ENCODE results near the gene FBLN1.

FBLN1 gene

DNA sequence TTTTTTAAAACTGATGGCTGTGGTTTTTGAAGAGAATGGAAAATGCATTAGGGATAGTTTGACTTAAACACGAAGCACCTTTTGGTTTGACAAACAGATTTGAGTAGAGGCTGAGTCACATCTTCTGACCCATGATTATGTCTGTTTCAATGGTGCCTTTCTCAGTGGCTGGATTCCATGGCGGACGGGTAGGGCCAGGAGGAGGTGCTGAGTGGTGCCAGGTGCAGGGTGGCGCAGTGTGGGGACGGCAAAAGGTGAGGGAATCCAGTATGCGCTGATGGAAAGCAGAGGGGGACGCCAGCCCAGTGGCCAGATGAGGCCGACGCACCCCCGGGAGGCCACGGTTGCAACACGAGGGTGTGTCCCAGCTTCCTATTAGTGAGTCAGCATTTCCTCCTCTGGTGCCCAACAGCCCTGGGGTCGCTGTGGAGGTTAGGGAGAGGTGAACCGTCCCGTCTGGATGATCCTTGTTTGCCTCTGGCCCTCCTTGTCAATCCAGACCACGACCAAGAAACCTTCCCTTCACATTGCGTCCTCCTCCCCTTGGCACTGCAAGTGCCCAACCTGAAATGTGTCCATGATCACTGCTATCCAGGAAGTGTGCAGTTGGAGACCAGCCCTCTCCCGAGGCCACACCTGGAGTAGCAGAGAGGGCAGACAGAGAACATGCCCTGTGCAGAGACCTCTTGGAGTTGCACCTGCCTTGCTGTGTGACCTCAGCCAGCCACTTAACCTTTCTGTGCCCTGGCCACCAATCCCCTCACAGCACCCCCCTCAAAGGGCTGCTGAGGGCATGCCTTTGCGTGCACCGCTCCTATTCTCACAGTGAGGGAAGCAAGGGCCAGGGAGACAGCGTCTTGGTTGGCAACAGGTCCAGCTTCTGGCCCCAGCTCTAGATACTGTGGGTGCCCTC, 136.4 kb downstream of the FBLN1 start:
- in situ Hi-C loops (cut with HindIII; ENCODE audit: low pct_ligation_motif_present, low pct_unique_long_range_greater_than_20kb, low sequenced_read_pairs) = no loop called here
- DNase-seq = no peak

DNA sequence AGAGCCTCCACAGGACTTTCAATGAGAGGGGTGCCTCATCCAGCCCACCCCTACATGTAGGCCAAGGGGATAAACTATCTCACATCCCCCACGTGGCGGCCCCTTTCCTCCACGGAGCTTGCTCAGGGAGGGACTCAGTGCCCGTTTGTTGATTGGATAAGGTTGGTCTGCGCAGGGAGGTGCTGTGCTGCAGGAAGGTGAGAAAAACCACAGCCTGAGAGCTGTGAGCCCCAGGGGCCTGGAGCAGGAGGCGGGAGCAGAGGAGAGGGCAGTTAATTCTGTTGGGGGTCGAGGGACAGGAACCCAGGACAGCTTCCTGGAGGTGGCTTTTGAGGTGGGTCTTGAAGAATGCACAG, 137.0 kb downstream of the FBLN1 start:
- in situ Hi-C loops (cut with HindIII; ENCODE audit: low pct_ligation_motif_present, low pct_unique_long_range_greater_than_20kb, low sequenced_read_pairs) = no loop called here
- no peak for DNase-seq

DNA sequence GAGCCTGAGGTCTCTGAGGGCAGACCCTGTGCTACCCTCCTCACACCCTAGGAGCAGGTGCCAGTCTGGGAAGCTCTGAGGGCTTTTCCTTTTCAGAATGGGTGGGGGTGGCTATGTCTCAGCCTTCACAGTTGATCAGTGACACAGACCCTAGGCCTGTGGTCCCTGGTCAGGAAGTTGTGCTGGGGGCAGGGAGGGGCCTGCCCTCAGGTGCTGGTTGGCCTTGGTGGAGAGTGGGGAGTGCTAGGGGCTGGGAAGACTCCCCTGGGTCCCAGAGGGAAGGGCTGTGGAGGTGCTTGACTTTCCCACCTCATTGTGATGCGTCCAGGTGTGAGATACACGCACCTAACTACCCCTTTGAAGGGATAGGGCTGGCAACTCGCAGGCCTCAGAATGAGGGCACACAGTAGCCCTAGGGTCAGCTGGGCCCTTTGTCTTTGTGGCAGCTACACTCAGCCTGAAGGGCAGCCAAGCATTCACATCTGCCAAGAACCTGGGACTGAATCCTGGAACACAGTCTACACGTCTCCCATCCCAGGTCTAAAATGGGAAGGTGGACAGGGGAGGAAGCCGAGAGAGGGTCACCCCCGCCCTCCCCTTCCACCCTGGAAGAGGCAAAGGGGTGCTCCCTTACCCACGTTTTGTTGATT, 137.7 kb downstream of the FBLN1 start:
- DNase-seq = no peak
- in situ Hi-C loops (cut with HindIII; ENCODE audit: low pct_ligation_motif_present, low pct_unique_long_range_greater_than_20kb, low sequenced_read_pairs) = no loop called here

DNA sequence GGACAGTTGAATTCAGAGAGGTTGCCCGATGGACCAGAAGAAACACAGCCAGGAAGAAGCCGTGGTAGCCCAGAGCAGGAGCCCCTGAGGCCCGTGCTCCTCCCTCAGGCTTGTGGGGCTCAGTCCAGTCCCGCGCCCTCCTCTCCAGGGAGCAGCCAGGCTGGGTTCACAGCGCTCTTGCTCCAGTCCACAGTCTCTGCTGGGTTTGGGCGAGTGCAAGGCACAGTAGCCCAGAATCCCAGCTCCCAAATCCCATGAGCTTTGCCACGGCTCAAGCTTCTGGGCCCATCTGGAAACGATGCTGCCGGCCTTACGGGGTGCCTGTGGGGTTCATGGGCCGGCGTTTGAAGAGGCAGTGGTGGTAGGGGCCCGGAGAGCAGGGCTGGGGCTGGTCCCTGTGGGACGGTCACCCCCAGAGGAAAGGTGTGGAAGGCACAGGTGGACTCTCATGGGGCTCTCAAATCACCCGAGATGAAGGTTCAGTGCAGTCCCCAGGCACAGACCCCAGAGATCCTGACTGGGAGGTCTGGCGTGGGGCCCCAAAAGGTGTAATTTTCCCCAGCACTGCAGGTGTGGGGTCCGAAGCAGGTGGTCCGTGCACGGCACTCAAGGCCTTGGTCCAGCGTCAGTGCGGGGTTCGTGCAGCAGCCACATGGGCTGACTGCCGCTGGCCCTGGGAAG, 138.4 kb downstream of the FBLN1 start:
- DNase-seq = no peak
- in situ Hi-C loops (cut with HindIII; ENCODE audit: low pct_ligation_motif_present, low pct_unique_long_range_greater_than_20kb, low sequenced_read_pairs) = no loop called here

DNA sequence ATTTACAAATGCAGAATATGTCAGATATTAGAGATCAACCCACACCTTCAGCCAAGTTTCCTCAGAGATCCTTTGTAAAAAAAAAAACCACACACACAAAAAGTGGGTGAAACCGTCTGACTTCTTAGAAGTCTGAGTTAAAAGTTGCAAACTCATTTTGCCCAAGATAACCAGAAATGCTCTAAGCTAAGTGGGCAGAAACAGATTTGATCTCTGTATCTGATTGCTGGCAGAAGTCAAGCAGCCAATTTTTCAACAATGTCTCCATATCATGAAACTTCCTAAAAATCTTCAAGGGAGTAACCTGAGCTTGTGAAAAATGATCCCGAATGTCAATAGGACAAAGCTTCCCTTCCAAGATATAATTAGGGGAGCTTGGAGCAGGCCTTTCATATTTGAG, 140.3 kb downstream of the FBLN1 start:
- in situ Hi-C loops (cut with HindIII; ENCODE audit: low pct_ligation_motif_present, low pct_unique_long_range_greater_than_20kb, low sequenced_read_pairs) = no loop called here
- DNase-seq = no peak

DNA sequence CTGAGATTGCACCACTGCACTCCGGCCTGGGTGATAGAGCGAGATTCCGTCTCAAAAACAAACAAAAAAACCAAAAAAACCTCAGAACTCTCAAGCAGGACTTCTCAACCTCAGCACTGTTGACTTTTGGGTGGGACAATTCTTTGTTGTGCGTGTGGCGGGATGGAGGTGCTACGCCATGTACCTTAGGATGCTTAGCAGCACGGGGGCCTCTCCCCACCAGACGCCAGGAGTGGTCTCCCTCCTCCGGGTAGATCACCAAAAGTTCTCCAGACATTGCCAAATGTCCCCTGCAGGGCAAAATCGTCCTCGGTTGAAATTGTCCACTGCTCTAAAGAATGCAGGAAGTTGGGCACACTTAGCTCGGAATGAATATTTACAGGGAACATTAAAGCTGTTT, 142.0 kb downstream of the FBLN1 start:
- no peak for DNase-seq
- in situ Hi-C loops (cut with HindIII; ENCODE audit: low pct_ligation_motif_present, low pct_unique_long_range_greater_than_20kb, low sequenced_read_pairs) = no loop called here

DNA sequence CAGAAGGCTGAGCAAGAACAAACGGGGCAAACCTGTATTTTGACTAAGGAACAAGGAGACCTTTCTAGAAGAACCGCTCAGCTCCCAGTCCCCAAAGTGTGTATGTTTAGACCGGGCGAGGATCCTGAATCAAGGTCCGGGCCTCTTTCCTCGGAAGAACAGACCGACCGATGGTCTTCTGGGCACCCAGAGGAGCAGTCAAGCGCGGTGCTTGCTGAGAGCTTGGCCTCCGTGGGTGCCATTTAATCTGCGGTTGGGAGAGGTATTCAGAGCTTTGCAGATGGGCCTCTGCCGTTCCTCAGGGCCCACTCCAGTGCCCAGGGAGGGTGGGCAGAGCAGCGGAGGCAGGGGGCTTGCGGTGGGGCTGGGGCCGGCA, 142.5 kb downstream of the FBLN1 start:
- no peak for DNase-seq
- in situ Hi-C loops (cut with HindIII; ENCODE audit: low pct_ligation_motif_present, low pct_unique_long_range_greater_than_20kb, low sequenced_read_pairs) = no loop called here

DNA sequence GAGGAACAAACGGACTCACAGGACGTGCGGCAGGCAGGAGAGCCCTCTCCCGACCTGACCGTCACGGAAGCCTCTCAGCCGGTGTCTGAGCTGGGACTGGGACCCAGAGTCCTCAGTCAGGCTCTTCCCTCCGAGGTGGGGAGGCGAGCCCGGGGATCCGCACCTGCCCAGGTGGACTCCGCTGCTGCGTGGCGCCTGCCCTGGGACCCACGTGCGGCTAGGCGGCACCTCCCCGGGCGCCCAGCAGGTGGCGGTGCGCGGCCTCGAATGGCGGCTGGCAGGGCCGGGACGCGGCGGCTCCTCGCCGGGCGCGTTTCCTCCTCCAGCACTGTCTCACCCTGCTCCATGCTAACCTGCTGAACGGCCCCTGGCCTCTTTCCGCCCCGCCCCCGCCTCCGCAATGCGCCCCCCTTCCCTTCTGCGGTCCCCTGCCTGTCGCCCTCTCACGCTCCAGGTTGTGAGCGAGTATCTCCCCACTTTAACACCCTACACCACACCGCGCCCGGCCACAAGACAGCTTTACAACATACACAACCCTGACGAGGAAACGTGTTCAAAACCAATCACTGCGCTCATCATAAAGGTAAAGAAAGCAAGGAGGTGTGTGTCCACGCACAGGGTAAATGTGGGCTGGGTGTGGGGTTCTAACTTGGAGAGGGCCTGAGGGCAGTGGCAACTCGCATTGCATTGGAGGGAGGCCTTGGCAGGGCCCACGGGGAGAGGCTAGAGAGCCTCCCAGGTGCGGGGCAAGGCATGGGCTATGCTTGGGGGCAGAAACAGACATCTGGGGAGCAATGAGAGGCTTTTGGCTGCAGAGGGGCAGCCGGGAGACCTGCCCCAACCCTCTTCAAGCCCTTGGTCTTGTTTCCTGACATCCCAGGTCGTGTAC, 143.1 kb downstream of the FBLN1 start:
- in situ Hi-C loops (cut with HindIII; ENCODE audit: low pct_ligation_motif_present, low pct_unique_long_range_greater_than_20kb, low sequenced_read_pairs) = no loop called here
- DNase-seq = peak; percentile 54

DNA sequence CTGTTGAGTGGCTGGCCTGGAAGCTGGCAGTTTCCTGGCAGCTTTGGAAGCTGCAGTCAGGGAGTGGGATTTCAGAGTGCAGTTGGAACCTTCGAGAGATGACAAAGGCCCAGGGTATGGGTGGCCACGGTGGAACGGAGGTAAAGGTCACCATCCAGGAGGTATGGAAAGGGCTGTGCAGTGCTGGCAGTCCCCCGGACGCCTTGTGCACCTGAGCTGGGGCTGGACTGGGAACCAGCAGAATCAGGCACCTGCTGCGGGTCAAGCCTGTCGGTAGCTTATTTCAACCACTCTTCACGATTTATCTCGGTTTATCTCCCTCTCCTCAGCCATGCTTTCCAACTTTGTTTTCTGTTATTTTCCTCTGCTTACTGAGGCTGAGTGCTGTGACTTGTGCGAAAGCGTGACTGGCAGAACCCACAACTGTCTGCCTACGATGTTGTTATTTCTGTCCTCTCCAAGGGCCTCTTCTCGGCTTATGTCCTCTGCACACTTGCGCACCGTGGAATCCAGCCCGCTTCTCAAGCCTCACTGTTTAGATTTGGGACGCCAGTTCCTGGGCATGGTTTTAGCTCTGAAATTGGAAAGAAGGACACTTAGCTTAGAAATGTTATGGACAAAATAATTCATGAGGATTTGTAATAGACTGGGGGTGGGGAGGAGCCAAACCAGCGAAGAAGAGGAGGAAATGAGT, 145.0 kb downstream of the FBLN1 start:
- in situ Hi-C loops (cut with HindIII; ENCODE audit: low pct_ligation_motif_present, low pct_unique_long_range_greater_than_20kb, low sequenced_read_pairs) = no loop called here

DNA sequence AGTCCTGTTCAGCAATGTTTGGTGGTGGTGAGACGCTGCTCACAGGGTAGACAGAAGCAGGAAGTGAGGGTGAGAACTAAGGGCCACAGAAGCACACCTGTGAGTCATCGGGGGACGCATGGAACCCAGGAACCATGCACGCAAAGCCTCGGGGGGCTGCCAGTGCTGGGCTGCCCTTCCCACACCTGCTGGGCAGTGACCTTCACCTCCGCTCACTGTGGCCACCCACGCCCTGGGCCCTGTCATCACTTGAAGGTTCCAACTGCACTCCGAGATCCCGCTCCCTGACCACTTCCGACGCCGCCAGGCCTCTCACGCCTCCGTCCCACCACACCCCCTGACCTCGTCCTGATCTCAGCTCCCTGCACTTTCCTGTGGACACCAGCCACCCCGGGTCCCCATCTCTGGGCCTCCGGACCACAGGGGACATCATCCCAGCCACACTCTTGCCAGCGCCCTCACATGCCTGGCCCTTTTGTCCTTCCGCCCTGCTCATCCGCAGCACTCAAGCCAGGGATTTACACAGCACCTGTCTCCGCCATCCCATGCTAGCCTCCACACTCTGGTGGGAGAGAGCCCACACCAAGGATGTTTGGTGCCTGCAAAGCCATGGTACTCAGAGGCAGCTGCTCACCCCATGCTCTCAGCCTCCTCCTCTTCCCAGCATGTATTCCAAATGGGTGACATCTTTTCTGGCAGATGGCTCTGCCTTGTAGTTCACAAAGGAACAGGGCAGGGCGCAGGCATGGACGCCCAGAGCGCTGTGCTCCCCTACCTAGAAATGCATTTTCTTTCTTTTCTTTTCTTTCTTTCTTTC, 145.8 kb downstream of the FBLN1 start:
- in situ Hi-C loops (cut with HindIII; ENCODE audit: low pct_ligation_motif_present, low pct_unique_long_range_greater_than_20kb, low sequenced_read_pairs) = no loop called here
- no peak for DNase-seq

More for the DNA sequence above, 145.0 kb downstream of the FBLN1 start:
- no peak for DNase-seq

DNA sequence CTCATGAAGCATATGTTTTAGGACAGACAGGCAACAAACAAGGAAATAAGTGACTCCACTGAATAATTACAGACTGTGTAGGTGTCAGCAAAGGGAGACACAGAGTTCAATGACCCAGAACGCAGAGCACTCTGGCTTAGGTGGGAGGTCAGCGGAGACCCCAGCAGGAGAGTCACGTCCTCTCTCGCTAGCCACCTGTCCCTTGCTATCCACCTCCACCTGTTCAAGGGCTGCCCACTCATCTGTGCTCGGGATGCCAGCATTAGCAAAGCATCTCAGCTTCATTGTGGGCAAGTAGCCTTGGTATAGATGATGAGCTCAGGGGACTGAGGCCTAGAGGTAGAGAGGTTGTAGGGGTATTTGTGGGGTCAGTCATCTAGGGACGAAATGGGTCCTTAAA, 147.1 kb downstream of the FBLN1 start:
- in situ Hi-C loops (cut with HindIII; ENCODE audit: low pct_ligation_motif_present, low pct_unique_long_range_greater_than_20kb, low sequenced_read_pairs) = no loop called here
- no peak for DNase-seq

DNA sequence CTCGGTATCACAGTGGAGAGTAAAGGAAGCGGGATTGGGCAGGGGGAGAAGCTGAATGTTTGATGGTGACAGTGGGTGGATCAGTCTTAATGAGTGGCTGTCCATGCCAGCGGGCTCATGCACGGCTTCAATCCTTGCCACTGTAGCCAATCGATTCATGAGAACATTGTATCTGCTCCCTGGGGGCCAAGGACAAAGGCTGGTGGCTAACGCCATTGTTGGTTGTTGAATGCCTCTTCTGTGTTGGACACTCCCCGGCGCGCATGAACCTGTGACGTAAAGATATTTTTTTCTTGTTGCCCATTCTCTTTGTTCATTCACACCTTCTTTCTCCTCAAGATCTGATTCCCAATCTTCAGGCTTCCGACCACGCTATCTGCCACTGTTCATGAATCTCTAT, 148.0 kb downstream of the FBLN1 start:
- no peak for DNase-seq
- in situ Hi-C loops (cut with HindIII; ENCODE audit: low pct_ligation_motif_present, low pct_unique_long_range_greater_than_20kb, low sequenced_read_pairs) = no loop called here

Measured in ACHN (cell line).